ENCODE data around the gene USPL1. TPM values are rescaled to one million over a fixed set of nuclear protein-coding genes. Genes with fewer than 3 reads are reported as not detected.
"Not testable (repeated sequence)": the region's sequence is repeated elsewhere in the genome, so short reads cannot be mapped to it uniquely, and the experiment has no call there.

The USPL1 gene
- total RNA-seq, 4 donors from 2014 or later = 23.6 to 31.0 (median 27.5) TPM

DNA sequence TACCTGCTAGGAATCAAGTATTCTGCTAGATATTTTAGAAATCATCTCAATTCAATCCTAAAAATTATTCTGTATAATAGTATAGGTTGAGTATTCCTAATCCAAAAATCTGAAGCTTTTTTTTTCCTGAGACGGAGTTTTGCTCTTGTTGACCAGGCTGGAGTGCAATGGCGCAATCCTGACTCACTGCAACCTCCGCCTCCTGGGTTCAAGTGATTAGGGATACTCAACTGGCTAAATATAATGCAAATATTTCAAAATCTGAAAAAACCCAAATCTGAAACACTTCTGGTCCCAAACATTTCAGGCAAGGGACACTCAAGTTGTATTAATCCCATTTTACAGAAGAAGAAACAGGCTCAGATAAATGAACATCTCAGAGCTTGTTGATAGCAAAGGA lies 17.2 kb upstream of the USPL1 start:
- H3K27ac ChIP-seq = no peak overlapping the region
- intact Hi-C loops (cut with DNase I) = no loop called here
- H3K36me3 ChIP-seq = no peaks in the 10 kb centered on the region
- H3K9me3 ChIP-seq = no peaks in the 10 kb centered on the region
- no peak overlapping the region for H3K4me3 ChIP-seq (replicated peaks in 1 of 3)
- H3K4me1 ChIP-seq = no peaks in the 10 kb centered on the region
- TF ChIP-seq CTCF (IDR thresholded peaks at IDR 0.05) = no peak
- no peak for TF ChIP-seq POLR2A (IDR thresholded peaks at IDR 0.05)
- no peak for DNase-seq
- H3K27me3 ChIP-seq = no peaks in the 10 kb centered on the region
- 92 to 96% methylated on average over 3 of the region's 3 CpGs for WGBS, 2 donors

DNA sequence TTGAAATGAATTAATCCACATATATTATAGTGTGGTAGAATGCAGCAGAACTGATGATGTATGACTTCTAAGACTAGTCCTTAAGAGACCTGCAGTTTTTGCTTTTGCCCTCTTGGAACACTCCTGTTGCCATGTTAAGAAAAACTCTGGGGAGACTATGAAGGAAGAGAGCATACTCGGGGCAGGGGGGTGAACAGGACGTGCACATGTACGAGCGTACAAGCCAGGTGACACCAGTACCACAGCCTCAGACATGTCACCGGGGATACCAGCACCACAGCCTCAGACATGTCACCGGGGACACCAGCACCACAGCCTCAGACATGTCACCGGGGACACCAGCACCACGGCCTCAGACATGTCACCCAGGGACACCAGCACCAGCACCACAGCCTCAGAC lies 15.9 kb upstream of the USPL1 start:
- Histone ChIP-seq H3K9me3 (no peaks in the 10 kb centered on the region), H3K27me3 (no peaks in the 10 kb centered on the region), H3K4me3 (replicated peaks in 1 of 3) (no peak overlapping the region), H3K36me3 (no peaks in the 10 kb centered on the region), H3K4me1 (no peaks in the 10 kb centered on the region), H3K27ac (no peak overlapping the region)
- no peak for DNase-seq
- intact Hi-C loops (cut with DNase I) = no loop called here
- 87 to 95% methylated on average over 8 of the region's 8 CpGs for WGBS, 2 donors
- no peak for TF ChIP-seq CTCF (IDR thresholded peaks at IDR 0.05)
- TF ChIP-seq POLR2A (IDR thresholded peaks at IDR 0.05) = no peak

GRCh38 chr13:30605052-30605451 lies 12.7 kb upstream of the USPL1 start:
- Histone ChIP-seq H3K36me3 (no peaks in the 10 kb centered on the region), H3K4me1 (peaks cover 0 to 4% of the 10 kb centered on the region in 2 donors), H3K4me3 (replicated peaks in 1 of 3) (no peak overlapping the region), H3K9me3 (no peaks in the 10 kb centered on the region), H3K27ac (no peak overlapping the region), H3K27me3 (no peaks in the 10 kb centered on the region)
- 94% methylated on average over 7 of the region's 7 CpGs for WGBS, 2 donors
- TF ChIP-seq POLR2A (IDR thresholded peaks at IDR 0.05) = no peak
- no peak for TF ChIP-seq CTCF (IDR thresholded peaks at IDR 0.05)
- intact Hi-C loops (cut with DNase I) = no loop called here
- DNase-seq = no peak

DNA sequence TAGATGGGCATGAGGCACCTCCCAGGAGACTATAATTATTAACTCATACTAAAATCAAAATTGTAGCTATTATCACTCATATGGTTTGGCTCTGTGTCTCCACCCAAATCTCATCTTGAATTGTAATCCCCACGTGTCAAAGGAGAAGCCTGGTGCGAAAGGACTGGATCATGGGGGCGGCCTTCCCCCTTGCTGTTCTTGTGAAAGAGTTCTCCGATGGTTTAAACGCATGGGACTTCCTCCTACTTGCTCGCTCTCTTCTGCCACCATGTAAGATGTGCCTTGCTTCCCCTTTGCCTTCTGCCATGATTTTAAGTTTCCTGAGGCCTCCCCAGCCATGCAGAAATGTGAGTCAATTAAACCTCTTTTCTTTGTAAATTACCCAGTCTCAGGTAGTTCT lies 10.5 kb upstream of the USPL1 start:
- H3K4me1 ChIP-seq = not testable (repeated sequence)

GRCh38 chr13:30607908-30608307 lies 9.8 kb upstream of the USPL1 start:
- Histone ChIP-seq H3K27ac (no peak overlapping the region), H3K27me3 (no peaks in the 10 kb centered on the region)
- intact Hi-C loops (cut with DNase I) = no loop called here

More for the DNA sequence above, 10.5 kb upstream of the USPL1 start:
- H3K27ac ChIP-seq; DNase-seq; H3K4me3 ChIP-seq (replicated peaks in 1 of 3); H3K36me3 ChIP-seq; H3K27me3 ChIP-seq; intact Hi-C loops (cut with DNase I); H3K9me3 ChIP-seq: not testable (repeated sequence)
- 91 to 95% methylated on average over 6 of the region's 6 CpGs for WGBS, 2 donors

More at GRCh38 chr13:30607908-30608307, 9.8 kb upstream of the USPL1 start:
- Histone ChIP-seq H3K4me1 (peaks cover 0 to 4% of the 10 kb centered on the region in 2 donors), H3K36me3 (no peaks in the 10 kb centered on the region), H3K9me3 (no peaks in the 10 kb centered on the region), H3K4me3 (replicated peaks in 1 of 3) (no peak overlapping the region)
- peak in 1 of 2 donors; percentile 3 for DNase-seq
- 69 to 76% methylated on average over 4 of the region's 4 CpGs for WGBS, 2 donors
- TF ChIP-seq CTCF (IDR thresholded peaks at IDR 0.05) (no peak), POLR2A (IDR thresholded peaks at IDR 0.05) (no peak)
